Heart right ventricle (tissue), 16 donors: ENCODE results near the gene MYO18B. TPM values are rescaled to one million over a fixed set of nuclear protein-coding genes. Genes with fewer than 3 reads are reported as not detected.

ENCODE experiments used
- ATAC-seq, 8 donors: fragments of 200-7000 bp; cut with Tn5 transposase; one replicate each; pipeline ENCODE4 v1.9.1; 2020; ENCODE audit warnings: mild to moderate bottlenecking in 8 of 8, moderate library complexity in 8 of 8, moderate number of reproducible peaks in 1 of 8
- DNase-seq, 2 donors: peaks; one replicate each; pipeline ENCODE4 v3.0.0-alpha.2; 2020
- H3K27ac ChIP-seq, 10 donors: fragments of 200-600 bp; sonication (generic) in 2 of 10; one replicate each; pipeline versions ENCODE4 v1.5.0 to v1.8.0; 2020 to 2022; ENCODE audit warnings: mild to moderate bottlenecking in 3 of 10
- H3K27me3 ChIP-seq, 7 donors: fragments of 200-600 bp; one replicate each; pipeline ENCODE4 v1.8.0; 2021 to 2022; ENCODE audit warnings: mild to moderate bottlenecking in 2 of 7
- H3K36me3 ChIP-seq, 9 donors: fragments of 200-600 bp; sonication (generic) in 1 of 9; one replicate each; pipeline versions ENCODE4 v1.5.0 to v1.8.0; 2020 to 2022; ENCODE audit warnings: mild to moderate bottlenecking in 2 of 9
- H3K4me1 ChIP-seq, 9 donors: fragments of 200-600 bp; sonication (generic) in 1 of 9; one replicate each; pipeline versions ENCODE4 v1.5.0 to v1.8.0; 2020 to 2022; ENCODE audit warnings: mild to moderate bottlenecking in 4 of 9
- H3K4me3 ChIP-seq, 10 donors: fragments of 200-600 bp; sonication (generic) in 2 of 10; one replicate each; pipeline versions ENCODE4 v1.5.0 to v1.8.0; 2020 to 2022; ENCODE audit warnings: mild to moderate bottlenecking in 7 of 10, moderate library complexity in 2 of 10
- H3K9me3 ChIP-seq, 11 donors: fragments of 200-600 bp in 10 of 11; sonication (generic) in 2 of 11; one replicate each; pipeline versions ENCODE4 v1.5.0 to v1.8.0; 2013 to 2022; ENCODE audit warnings: mild to moderate bottlenecking in 2 of 11, control low read depth in 1 of 11, moderate library complexity in 1 of 11
- WGBS, 2 donors: extraction: QIAGEN DNeasy Blood & Tissue Kit; methylation state at CpG; one replicate each; pipeline ENCODE4 v1.1.7; 2013; ENCODE audit warnings: inconsistent platforms in 1 of 2; 5-methylcytosine and 5-hydroxymethylcytosine counted together
- intact Hi-C, 10 donors: fragments of 100-400 bp; cut with DNase I; formaldehyde crosslinking; loops; one replicate each; pipeline versions ENCODE4 v1.11.1 to v1.14.2; 2022
- polyA plus RNA-seq, 2 donors: library from polyadenylated mRNA; stranded (reverse); fragments of 200-250 nt; gene quantifications; one replicate each; pipeline ENCODE4 v1.2.3, GENCODE V29; 2013
- total RNA-seq, 10 donors: library from RNA; stranded (reverse); fragmentation: NEBNext Ultra II Directional in 3 of 10; extraction: Animal tissue kit (Norgen Biotek cat#: 25700) in 3 of 10; gene quantifications; one replicate each; pipeline versions ENCODE4 v1.2.1 to v1.2.4, GENCODE V29; 2021 to 2023
- TF ChIP-seq, protein P1 (sequence below), 9 donors: fragments of 200-600 bp; sonication (generic) in 2 of 9; IDR thresholded peaks; one replicate each; pipeline versions ENCODE4 v1.5.0 to v1.8.0; 2021 to 2022; ENCODE audit warnings: antibody characterized with exemption in 9 of 9, mild to moderate bottlenecking in 5 of 9, moderate library complexity in 1 of 9
- donor health status: Arrhythmogenic right ventricular cardiomyopathy.
- donor health status: ischemic (EF 13 %, LVEDD 7.1; RV severe dilation, severe dysfunction).
- donor health status: healthy with polysubstance abuse.
- donor health status: DM: no; HTN: yes; CAD: no.
- donor health status: DM: no; HTN: no; CAD: no.
- donor health status: ischemic (EF 25% LVEDD 6.9; RV normal size, moderate dysfunction).
- donor health status: ischemic (EF 25% LVEDD 5.7; RV mildly dilated, moderate dysfunction).
- donor health status: healthy.
- donor health status: DM: yes; HTN: yes; CAD: no.
- donor health status: Ischemic cardiomyopathy.
- donor health status: ischemic (EF 35%, LVEDD 5.7; RV mildly dilated, moderate dysfunction).
- donor health status: nonischemic (EF 11% LVEDD 7.7; RV severe dilation, severe dysfunction).
- donor health status: DM: yes; HTN: yes; CAD: no.
- donor health status: PGD.
- donor health status: ischemic (EF 29% LVEDD 5.4; RV normal size, mild dysfunction).
- donor health status: nonischemic (EF 23%, LVEDD 6.1; RV moderate dilation, normal function).

MYO18B gene
- total and polyA plus RNA-seq, 12 donors = 111 to 407 (median 210) TPM

- intact Hi-C loops = no loop called here
- 58 to 59% methylated on average over 4 of the region's 4 CpGs for WGBS, 2 donors
These were observed 337.0 kb downstream of the MYO18B start for GRCh38 chr22:26079009-26079408.

More at GRCh38 chr22:26079009-26079408, 337.0 kb downstream of the MYO18B start:
- DNase-seq (no peak), ATAC-seq (no peak)
- H3K9me3 ChIP-seq = no peaks in the 10 kb centered on the region
- TF ChIP-seq, protein P1, sequence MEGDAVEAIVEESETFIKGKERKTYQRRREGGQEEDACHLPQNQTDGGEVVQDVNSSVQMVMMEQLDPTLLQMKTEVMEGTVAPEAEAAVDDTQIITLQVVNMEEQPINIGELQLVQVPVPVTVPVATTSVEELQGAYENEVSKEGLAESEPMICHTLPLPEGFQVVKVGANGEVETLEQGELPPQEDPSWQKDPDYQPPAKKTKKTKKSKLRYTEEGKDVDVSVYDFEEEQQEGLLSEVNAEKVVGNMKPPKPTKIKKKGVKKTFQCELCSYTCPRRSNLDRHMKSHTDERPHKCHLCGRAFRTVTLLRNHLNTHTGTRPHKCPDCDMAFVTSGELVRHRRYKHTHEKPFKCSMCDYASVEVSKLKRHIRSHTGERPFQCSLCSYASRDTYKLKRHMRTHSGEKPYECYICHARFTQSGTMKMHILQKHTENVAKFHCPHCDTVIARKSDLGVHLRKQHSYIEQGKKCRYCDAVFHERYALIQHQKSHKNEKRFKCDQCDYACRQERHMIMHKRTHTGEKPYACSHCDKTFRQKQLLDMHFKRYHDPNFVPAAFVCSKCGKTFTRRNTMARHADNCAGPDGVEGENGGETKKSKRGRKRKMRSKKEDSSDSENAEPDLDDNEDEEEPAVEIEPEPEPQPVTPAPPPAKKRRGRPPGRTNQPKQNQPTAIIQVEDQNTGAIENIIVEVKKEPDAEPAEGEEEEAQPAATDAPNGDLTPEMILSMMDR (IDR thresholded peaks at IDR 0.05) = no peak
- no peaks in the 10 kb centered on the region for H3K4me1 ChIP-seq
- H3K4me3 ChIP-seq = no peak overlapping the region
- H3K27ac ChIP-seq = no peak overlapping the region
- H3K36me3 ChIP-seq = no peaks in the 10 kb centered on the region
- peaks cover 0 to 22% (median 16%) of the 10 kb centered on the region in 7 donors for H3K27me3 ChIP-seq

Other genes with a start within 250 kb of the MYO18B start
- gene GRK3, start 177.5 kb upstream of the MYO18B start, total RNA-seq = 1 to 10 TPM; 3.1 to 9.0 (median 5.5) TPM
- 1 to 10 TPM in 1 of 2 donors, under 1 TPM in 1; 0.97 to 2.1 TPM for gene GRK3, start 177.5 kb upstream of the MYO18B start, polyA plus RNA-seq